ENCODE measurements around the gene RTP1.
"Not testable (repeated sequence)": the region's sequence is repeated elsewhere in the genome, so short reads cannot be mapped to it uniquely, and the experiment has no call there.

RTP1 gene, protein sequence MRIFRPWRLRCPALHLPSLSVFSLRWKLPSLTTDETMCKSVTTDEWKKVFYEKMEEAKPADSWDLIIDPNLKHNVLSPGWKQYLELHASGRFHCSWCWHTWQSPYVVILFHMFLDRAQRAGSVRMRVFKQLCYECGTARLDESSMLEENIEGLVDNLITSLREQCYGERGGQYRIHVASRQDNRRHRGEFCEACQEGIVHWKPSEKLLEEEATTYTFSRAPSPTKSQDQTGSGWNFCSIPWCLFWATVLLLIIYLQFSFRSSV

DNA sequence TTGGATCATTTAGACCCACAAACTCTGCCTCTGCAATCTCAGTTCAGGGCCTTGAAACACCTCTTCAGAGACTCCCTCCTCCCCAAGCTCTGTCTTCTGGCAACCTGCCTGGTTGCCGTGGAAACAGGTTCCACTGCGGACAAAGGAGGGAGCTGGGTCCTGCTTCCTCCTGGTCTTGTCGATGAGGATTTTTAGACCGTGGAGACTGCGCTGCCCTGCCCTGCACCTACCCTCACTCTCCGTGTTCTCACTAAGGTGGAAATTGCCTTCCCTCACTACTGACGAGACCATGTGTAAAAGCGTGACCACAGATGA is at the start of gene RTP1:
RTP1 (plus strand) TSS at position 152 of the 315 bp plus-strand sequence; CDS start at position 182, 30 bp downstream.
- DNase-seq = no peak

DNA sequence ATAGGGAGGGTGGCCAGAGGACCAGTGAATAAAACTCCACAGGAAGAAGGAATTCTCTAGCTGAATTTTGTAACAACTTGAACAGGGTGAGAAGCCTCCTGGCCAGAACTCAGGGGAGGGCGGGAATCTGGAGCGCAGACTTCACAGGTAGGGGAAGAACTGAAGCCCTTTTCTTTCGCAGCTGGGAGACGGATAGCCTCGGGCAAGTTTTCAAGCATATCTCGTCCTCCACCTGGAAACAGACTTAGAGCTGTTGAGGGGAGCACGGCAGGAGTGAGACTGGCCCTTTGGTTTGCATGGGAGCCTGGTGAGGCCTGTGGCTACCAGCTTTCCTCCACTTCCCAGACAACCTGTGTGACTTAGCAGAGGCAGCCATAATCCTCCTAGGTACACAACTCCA is 47.1 kb upstream of the RTP1 start:
- DNase-seq = no peak

DNA sequence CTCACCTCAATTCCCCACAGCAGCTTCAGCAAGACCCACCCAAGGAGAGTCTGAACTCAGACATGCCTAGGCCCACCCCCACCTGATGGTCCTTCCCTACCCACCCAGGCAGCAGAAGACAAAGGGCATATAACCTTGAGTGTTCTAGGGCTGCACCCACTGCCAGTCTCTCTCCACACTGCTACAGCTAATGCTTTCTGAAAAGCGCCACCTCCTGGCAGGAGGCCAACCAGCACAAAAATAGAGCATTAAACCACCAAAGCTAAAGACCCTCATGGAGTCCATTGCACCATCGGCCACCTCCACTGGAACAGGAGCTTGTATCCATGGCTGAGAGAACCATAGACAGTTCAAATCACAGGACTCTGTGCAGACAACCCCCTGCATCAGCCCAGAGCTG is 46.7 kb upstream of the RTP1 start:
- DNase-seq = peak; percentile 16 to 50 (median 36)

DNA sequence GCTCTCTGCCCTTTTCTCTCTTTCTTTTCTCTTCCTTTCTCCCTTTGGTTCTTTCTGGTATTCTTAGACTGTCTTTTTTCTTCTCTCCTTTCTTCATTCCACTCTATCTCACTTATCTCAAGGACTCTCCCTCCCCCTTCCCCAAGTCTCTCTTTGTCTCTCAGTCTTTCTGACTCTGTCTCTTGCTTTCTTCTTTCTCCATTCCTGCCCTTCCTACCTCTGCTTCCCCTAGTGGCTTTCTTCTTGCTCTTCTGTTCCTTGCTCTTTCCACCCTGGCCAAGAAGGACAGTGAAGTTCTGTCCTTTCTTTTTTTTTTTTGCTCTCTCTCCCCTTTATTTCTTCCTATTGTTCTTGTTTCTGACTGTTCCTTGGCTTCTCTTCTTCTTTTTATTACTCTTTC is 35.7 kb upstream of the RTP1 start:
- no peak for DNase-seq

DNA sequence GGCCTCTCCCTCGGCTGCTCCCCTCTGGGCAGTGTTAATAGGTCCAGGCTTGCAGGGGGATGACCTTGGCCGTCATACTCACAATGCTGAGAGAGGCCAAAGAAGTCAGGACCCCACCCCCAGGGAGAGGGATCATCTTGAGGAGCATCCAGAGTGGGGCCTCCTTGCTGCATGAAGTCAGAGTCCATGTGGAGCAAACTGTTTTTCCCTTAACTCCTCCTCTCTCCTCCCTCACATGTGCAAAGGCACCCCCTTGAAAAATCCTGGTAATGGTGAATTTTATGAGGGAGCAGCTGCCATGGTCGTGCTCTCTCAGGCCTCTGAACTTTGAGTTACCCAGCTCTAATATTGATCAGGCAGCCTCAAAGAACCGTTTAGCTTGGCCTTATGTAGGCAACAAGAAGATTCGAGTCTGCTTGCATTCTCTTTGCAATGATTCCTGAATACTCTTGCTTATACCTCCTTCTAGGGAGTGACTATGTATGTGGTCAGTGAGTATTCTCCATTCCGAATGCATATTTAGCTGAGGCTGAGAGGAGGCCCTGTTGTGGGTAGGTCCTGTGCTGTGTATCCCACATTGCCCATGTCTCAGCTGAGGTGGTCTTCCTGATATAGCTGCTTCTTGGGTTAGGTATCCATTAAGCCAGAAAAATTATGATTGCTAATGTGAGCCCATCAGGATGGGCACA is 34.9 kb upstream of the RTP1 start:
- DNase-seq = no peak

DNA sequence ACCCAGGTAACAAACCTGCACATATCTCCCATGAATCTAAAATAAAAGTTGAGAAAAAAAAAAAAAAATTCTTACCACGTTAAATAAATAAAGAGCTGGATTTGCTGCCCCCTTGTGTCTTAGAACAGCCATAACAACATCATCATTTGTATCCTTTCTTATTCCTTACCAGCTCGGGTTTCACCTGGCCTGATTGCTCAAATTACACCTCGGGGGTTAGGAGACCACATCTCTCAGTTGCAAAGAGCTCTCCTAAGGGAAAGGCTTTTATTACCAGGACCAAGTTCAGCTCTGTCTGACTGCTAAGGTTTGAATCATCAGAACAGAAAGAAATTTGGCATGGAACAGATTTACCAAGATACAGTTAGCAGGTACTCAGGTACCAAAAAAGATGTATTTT is 32.1 kb upstream of the RTP1 start:
- DNase-seq = peak in 1 of 4 experiments; percentile 6

DNA sequence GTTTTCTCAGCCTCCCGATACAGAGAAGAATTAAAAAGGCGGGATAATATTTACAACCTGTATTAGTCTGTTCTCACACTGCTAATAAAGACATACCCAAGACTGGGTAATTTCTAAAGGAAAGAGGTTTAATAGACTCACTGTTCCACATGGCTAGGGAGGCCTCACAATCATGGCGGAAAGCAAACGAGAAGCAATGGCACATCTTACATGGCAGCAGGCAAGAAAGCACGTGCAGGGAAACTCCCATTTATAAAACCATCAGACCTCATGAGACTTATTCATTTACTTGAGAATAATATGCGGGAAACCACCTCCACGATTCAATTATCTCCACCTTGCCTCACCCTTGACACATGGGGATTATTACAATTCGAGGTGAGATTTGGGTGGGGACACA is 30.5 kb upstream of the RTP1 start:
- no peak for DNase-seq

DNA sequence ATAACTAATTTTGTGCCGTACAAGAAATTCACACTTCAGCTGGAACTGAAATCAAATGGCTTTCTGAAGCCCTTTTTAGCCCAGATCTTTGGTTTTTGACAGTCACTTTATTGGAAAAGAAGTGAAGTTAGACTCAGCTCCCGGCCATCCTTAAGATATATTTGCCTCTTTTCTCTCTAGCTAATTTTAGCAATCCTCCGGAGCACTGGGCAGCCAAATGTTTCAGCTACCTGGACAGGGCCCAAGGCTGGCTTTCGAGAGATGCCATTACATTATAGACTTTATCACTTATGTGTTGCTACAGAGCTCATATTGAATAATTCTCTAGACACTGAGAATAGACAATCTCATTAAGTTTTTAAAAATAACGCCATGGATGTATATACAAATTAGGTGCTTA is 29.5 kb upstream of the RTP1 start:
- no peak for DNase-seq

DNA sequence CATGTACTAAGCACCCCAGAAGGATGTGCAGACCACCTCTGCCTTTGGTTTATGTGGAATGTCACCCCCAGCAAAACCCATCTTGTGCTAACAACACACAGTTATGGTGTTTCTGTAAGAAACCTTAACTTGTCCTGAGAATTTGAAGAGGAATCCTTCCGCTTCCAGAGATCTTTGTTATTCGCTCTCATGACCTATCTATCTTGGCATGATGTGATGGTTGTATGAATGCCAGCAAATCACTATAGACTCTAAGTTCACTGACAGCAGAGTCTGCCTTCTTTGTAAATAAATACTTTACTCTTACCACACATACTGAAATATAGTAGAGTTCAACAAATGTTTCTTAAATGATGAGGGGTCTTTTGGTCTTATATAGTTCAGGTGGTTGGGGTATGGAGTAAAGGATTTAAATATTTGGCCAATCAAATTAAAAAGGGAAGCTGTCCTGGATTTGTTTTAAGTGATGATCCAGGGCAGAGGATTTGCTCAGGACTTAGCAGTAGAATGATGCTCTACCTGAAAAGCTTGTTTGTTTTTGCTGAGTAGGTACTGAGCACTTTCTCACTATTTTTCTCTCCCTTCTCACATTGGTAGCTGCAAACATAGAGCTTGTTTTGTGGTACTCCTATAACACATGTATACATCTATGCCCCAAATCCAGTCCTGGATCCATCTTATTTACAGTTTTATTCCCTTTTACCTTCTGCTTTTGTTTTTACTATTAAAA is 27.9 kb upstream of the RTP1 start:
- DNase-seq = no peak

DNA sequence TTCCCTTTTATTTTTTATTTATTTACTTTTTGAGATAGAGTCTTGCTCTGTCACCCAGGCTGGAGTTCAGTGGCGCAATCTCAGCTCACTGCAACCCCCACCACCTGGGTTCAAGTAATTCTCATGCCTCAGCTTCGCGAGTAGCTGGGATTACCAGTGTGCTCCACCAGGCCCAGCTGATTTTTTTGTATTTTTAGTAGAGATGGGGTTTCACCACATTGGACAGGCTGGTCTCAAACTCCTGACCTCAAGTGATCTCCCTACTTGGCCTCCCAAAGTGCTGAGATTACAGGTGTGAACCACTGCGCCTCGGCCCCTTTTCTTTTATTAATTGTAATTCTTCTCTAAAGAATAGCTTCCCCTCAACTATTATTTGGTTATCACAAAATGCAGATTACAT is 26.4 kb upstream of the RTP1 start:
- not testable (repeated sequence) for DNase-seq

DNA sequence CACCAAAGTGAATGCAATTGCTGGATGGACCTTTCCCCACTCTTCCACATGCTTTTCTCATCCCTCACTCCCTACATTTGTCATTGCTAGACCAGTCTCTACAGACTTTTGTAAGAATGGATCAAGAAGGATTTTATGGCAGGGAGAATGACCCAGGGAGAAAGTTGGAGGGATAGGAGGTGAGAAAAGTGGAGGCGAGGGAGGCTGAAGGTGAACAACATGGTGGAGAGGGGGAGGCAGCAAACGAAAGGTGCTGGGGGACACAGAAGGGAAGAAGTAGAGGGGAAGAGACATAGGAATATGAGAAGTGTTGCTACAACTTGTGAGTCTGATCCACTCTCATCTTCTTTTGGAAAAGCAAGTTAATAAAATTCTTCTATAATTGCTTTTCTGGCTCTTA is 24.4 kb upstream of the RTP1 start:
- no peak for DNase-seq

DNA sequence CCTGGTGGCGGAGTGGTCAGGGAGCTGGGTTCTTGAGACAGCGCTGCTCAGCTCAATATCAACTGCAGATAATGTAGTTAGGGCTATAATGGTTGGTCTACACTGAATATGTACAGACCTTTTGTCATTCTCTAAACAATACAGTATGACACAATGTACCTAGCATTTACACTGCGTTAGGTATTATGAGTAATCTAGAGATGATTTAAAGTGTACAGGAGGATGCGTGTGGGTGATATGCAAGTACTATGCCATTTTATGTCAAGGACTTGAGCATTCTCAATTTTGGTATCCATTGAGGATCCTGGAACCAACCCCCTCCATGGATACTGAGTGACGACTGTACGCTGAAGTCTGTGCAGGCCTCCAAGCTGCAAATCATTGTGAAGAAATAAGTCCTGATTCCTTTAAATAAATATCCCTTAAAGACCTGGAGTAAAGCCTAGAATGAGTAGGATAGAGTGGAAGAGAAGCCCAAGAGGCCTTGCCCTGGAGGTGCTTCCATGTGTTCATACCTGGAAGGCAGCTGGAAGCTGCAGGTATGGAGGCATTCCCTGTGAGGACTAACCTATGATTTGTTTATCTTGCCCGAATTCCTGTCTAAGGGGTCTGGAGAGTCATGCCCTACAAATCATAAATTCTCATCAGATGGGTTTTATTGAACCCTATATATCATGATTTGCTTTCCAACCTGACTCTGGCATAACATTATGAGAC is 15.7 kb upstream of the RTP1 start:
- DNase-seq = no peak

DNA sequence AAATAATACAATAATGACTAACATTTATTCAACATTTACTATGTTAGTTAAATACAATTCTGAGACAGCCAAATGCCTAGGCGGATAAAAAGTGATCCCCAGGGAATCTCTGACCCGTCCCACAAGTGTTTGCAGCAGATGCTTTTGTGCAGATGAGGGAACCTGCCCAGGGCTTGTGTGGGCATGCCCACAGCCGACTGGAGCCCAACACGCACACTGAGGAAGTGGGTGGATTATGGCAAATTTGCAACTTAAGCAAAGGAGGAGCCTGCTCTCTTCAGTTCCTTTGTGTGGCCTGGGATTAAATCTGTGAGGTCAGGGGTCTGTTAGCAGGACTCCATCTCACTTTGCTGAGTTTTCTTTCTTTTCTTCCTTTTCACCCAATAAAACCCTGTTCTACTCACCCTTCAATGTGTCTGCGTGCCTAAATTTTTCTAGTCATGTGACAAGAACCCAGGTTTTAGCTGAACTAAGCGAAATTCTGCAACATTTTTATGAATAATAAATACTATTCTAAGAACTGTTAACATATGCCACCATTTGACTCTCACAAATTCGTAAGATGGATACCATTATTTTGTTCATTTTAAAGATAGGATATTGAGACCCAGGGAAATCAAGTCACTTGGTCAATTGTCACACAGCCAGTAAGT is 13.9 kb upstream of the RTP1 start:
- no peak for DNase-seq

DNA sequence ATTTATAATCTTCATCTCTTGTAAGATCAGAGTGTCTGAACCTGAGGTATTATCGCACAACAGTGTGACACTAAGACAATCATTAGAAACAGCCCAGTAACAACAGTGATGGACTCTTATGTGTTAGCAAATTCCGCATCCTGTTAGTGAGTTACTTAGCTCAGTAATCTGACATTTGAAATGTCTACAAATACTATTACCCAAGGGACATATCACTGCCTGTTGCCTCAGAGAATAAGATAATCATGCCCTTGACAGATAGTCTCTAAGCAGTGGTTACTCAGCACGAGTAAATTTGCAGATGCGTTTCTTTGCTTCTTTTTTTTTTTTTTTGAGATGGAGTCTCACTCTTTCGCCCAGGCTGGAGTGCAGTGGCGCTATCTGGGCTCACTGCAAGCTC is 13.4 kb upstream of the RTP1 start:
- DNase-seq = no peak

DNA sequence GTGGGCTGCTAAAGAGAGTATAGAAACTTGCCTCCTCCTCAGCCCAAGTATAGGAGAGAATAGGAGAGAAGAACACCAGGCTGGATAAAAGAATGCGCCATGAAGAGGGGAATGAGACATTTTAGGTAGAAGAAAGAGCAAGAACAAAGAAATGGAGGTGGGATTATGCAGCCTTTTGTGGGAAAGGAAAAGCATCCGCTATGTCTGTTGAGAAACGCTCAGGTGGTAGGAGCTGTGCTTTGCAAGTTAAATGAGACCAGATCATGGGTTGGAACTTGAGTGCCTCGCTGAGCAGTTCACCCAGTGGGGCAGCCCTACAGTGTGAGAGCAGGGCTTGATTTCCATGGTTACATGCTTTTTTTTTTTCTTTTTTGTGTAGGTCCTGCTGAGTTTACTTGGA is 11.5 kb upstream of the RTP1 start:
- no peak for DNase-seq

DNA sequence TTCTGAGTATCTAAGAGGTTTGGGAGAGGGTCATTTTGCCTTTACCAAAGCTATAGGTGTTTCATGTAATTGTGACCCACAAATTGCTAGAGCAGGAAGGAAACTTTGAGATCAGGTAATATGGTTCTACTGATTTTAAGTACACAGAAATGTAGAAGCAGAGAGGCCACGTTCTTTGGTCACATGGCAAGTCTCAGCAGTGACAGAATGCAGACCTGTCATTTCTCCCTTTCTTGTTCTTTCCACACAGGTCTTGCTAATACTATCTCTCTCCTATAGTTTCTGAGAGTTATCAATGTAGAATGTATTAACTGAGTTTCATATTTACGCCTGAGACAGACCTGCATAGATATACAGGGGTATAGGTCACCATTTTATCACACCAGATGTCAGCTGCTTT is 10.9 kb upstream of the RTP1 start:
- DNase-seq = no peak

DNA sequence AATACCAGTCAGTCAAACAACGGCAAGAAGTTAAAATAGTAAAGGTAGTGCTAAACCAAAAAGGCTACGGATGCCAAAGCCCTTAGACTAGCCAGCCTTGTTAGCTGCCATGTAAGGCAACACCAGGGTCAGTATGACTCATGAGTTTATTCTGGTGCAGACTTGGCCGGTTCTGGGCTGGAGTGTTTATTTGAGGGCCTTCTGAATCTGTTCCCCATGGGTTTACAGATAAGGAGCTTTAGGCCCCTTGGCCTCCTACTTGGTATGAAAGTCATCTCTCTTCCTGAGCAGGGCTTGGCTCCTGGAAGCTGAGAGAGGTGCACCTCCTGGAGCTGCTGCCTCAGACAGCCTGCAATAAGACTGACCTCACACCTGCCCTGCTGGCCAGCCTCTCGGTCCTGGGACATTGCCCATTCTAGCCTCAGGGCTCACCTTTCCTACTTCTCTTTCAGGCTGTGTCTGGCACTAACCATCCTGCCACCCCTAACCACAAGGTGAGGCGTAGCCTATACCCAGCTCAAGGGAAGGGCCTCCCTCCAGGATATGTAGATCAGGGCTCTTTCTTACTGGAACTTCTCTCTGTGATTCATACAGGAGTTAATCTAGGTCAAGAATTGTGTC is 10.4 kb upstream of the RTP1 start:
- DNase-seq = no peak

DNA sequence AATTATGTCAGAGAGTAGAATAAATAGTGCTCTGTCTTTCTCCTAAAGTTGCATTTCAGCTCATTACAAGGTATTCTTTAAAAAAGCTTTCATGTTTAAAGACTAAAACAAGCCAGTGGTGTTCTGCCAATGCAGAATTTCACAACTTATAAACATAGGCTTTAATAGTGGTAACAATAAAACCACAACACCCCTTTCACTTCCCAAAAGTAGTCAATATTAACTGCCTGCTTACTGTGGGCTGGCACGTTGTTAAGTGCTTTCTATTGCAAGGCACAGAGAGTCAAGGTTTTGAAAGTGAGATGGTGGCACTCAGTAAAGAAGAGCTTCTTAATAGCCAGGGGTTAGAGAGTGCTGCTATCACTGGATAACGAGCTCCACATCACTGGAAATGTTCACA is 8.4 kb upstream of the RTP1 start:
- DNase-seq = no peak

DNA sequence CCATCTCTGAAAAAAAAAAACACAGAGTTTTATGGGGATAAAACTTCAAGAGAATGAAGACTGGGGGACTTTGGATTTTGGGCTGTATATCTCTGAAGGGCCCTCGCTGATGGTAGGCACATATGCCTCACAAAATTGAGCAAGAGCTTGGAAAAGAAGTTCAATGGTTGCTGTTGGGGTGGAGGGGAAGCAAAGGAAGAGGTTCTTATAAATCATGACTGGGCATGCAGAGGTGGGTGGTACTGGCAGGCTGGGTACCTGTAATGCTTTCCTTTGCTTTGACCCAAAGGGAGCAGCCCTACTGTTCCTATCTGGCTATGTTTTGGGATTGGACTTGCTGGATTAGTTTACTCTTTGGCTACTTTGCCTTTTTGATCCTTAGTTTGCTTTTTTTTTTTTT is 6.0 kb upstream of the RTP1 start:
- no peak for DNase-seq

DNA sequence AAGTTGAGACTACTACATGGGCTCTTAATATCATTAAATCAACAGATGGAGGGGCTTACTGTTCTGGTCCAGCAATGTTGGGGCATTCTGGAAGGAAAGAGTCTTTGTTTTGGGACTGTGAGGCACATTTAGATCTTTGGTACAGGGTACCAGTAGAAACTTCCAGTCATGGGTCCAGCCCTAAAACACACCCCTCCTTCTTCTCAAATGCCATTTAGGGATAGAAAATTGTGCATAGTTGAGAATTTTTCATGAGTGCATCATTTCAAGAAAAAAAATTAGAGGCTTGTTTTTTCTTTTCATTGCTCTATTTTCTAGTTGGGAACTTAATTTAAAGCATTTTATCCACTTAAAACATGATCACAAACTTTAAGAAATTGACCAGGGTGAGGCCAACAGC is 4.1 kb upstream of the RTP1 start:
- no peak for DNase-seq

DNA sequence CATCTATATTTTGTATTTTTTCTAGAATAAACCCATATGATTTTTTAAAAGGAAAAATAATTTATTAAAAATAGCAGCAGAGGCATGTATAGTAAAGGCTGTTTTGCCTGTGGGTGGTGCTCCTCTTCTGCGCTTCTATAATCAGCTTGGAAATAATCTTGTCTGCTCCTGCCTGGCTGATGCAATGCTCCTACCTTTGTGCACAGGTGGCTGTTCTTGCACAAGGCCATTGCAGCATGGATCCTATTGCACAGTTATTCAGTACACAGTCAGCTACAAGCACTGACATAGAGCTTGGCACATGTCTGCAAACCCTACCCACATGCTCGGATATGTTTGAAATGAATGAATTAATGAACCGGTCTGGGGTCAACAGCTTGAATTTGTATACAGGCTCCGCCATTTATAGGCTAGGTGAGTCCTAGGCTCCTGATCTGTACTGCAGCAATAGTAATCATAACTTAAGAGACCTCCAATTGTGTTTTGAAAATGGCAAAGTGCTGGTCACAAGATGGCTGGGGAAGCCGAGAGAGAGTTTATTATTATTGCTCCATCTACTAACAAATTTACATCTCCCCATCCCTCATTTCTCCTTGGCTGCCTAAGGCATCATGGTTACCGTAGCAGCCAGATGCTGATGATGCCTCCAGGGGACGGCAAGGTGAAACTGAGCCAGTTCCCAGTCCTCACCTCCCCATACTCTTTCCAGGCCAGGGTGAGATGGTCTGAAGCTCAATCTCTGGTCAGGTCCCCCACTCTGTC is 532 bp upstream of the RTP1 start:
- no peak for DNase-seq

DNA sequence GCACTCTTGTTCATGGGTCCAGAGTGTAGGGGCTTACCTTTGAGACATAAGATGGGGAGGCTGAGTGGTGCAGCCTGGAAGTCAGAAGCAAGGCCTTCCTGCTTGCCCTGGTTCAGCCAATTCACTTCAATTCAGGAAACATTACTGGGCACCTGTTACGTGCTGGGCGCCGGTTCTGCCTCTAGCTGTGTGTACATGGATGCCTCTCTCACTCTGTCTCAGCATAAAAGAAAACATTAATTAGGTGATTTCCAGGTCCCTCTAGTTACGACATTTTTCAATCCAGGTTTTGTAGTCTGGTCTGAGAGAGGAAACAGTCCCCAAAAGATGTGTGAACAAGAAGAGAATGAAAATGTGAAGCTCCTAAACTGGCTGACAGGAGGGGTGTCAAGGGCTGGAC is 1.2 kb downstream of the RTP1 start:
- no peak for DNase-seq
